K562 (cell line): ENCODE results near the gene NDUFA5. TPM values are rescaled to one million over a fixed set of nuclear protein-coding genes. Genes with fewer than 3 reads are reported as not detected.

ENCODE experiments used
- AFF1 ChIP-seq, 2 experiments: fragments of 450-650 bp; IDR thresholded peaks; 2 replicates each; pipeline ENCODE4 v1.6.1; 2018; ENCODE audit warnings: mild to moderate bottlenecking in 2 of 2, low read depth in 1 of 2; ENCODE audit not compliant: partially characterized antibody in 2 of 2
- KAT2B ChIP-seq: IDR thresholded peaks from one replicate; pipeline ENCODE4 v1.6.1; 2012; ENCODE audit warnings: low read depth, mild to moderate bottlenecking, control low read depth, inconsistent platforms, low read length, moderate library complexity
- NFE2 ChIP-seq: IDR thresholded peaks from 2 replicates; pipeline ENCODE4 v1.6.1; 2014; ENCODE audit warnings: antibody characterized with exemption, low read depth
- PHF8 ChIP-seq: fragments of 200-600 bp; sonication (generic); IDR thresholded peaks from 2 replicates; pipeline ENCODE4 v1.6.1; 2012; ENCODE audit warnings: mixed run types, mild to moderate bottlenecking, inconsistent platforms, low read length, moderate library complexity, borderline replicate concordance
- POLR2B ChIP-seq: fragments of 450-650 bp; IDR thresholded peaks from 2 replicates; pipeline ENCODE4 v1.6.1; 2018; ENCODE audit warnings: low read depth; ENCODE audit not compliant: partially characterized antibody
- RFX5 ChIP-seq: IDR thresholded peaks from 2 replicates; pipeline ENCODE4 v1.6.1; 2011; ENCODE audit warnings: low read depth, mild to moderate bottlenecking, improper control_type of control experiment, low read length
- RUNX1 ChIP-seq: sonication (generic); IDR thresholded peaks from 2 replicates; pipeline ENCODE4 v1.6.1; 2016; ENCODE audit warnings: antibody characterized with exemption, low read depth
- SMAD2 ChIP-seq: fragments of 150-350 bp; IDR thresholded peaks from 2 replicates; pipeline ENCODE4 v1.6.1; 2014; ENCODE audit warnings: low read depth, mild to moderate bottlenecking, low read length
- STAT5A ChIP-seq: IDR thresholded peaks from 2 replicates; pipeline ENCODE4 v1.6.1; 2012; ENCODE audit warnings: low read length, inconsistent platforms, borderline replicate concordance
- ZBED1 ChIP-seq: IDR thresholded peaks from 2 replicates; pipeline ENCODE4 v1.6.1; 2014
- ZNF197 ChIP-seq: fragments of 200-800 bp; sonication (Bioruptor generic); IDR thresholded peaks from 2 replicates; pipeline ENCODE4 v1.6.1; 2016; ENCODE audit warnings: low read depth, missing genetic modification characterization, missing compliant biosample characterization
- ZNF24 ChIP-seq: fragments of 450-650 bp; IDR thresholded peaks from 2 replicates; pipeline ENCODE4 v1.6.1; 2016
- ZNF551 ChIP-seq: fragments of 250-450 bp; sonication (Bioruptor Pico); IDR thresholded peaks from 2 replicates; pipeline ENCODE4 v1.5.0; 2021; ENCODE audit warnings: mild to moderate bottlenecking, moderate library complexity
- polyA plus RNA-seq, 8 experiments: library from polyadenylated mRNA; depleted of rRNA in 4 of 8; stranded (reverse) in 5 of 8; unstranded in 3 of 8; fragments of >200 nt; fragmentation: Nextera tagmentation in 2 of 8; fragmentation: Illumina TruSeq in 1 of 8; extraction: Ambion mirVana in 2 of 8; extraction: Trizol in 1 of 8; gene quantifications; 2 replicates each; pipeline versions ENCODE4 v1.2.1 to v1.2.3, GENCODE V29; 2011 to 2014; ENCODE audit warnings: inconsistent platforms in 1 of 8, missing spikeins in 1 of 8
- total RNA-seq, 7 experiments: library from RNA; depleted of rRNA in 6 of 7; stranded (reverse); fragments of >200 nt in 6 of 7; fragmentation: Illumina TruSeq in 2 of 7; extraction: Trizol in 2 of 7; gene quantifications; 2 replicates each; pipeline versions ENCODE4 v1.2.1 to v1.2.3, GENCODE V29; 2011 to 2021; ENCODE audit warnings: low replicate concordance in 1 of 7
- TF ChIP-seq, protein P1 (sequence below), 3 experiments: IDR thresholded peaks in 2 of 3; conservative IDR thresholded peaks in 1 of 3; 2 replicates each; pipeline ENCODE4 v1.5.1; 2011 to 2012; ENCODE audit warnings: low read length in 3 of 3, mild to moderate bottlenecking in 3 of 3, control low read depth in 2 of 3, improper control_type of control experiment in 1 of 3, inconsistent platforms in 1 of 3, low read depth in 1 of 3, mixed read lengths in 1 of 3, moderate library complexity in 1 of 3; ENCODE audit not compliant: insufficient read depth in 2 of 3
- TF ChIP-seq, protein P2 (sequence below): fragments of 450-650 bp; IDR thresholded peaks from 2 replicates; pipeline ENCODE4 v1.6.1; 2017; ENCODE audit warnings: antibody characterized with exemption
- TF ChIP-seq, protein P3 (sequence below): fragments of 450-650 bp; formaldehyde crosslinking; conservative IDR thresholded peaks from 2 replicates; pipeline ENCODE4 v1.4.0; 2022; ENCODE audit warnings: mild to moderate bottlenecking, missing genetic modification characterization
- TF ChIP-seq, protein P4 (sequence below): fragments of 450-650 bp; IDR thresholded peaks from 2 replicates; pipeline ENCODE4 v1.7.1; 2018; ENCODE audit warnings: mild to moderate bottlenecking, low read depth; ENCODE audit not compliant: partially characterized antibody

Gene NDUFA5
- total and polyA plus RNA-seq, 9 of the 15 experiments (the other 6 are each of a cell fraction or from before 2014, with no cell fraction given): 155 to 677 (median 269) TPM

DNA sequence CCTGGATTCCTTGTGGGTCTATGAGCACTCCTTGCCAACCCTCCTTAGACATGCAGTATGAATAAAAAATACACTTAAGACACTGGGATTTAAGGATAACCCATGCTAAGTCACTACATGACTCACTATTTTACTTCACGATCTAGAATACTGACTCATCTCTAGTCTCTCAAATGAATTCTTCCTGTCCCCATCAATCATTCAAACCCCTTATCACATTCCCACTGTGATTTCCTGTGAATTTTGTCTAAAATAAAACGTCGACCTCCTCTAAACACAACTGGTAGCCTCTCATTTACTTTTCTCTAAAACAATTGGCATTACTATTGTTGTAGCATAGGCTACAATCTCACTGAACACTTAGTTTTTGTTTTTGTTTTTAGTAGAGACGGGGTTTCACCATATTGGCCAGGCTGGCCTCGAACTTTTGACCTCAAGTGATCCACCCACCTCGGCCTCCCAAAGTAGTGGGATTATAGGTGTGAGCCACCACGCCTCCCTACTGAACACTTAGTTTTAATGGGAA is 19.4 kb downstream of the NDUFA5 start (continued):
- TF ChIP-seq, protein P1, sequence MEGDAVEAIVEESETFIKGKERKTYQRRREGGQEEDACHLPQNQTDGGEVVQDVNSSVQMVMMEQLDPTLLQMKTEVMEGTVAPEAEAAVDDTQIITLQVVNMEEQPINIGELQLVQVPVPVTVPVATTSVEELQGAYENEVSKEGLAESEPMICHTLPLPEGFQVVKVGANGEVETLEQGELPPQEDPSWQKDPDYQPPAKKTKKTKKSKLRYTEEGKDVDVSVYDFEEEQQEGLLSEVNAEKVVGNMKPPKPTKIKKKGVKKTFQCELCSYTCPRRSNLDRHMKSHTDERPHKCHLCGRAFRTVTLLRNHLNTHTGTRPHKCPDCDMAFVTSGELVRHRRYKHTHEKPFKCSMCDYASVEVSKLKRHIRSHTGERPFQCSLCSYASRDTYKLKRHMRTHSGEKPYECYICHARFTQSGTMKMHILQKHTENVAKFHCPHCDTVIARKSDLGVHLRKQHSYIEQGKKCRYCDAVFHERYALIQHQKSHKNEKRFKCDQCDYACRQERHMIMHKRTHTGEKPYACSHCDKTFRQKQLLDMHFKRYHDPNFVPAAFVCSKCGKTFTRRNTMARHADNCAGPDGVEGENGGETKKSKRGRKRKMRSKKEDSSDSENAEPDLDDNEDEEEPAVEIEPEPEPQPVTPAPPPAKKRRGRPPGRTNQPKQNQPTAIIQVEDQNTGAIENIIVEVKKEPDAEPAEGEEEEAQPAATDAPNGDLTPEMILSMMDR (IDR thresholded peaks at IDR 0.05 in 2 of 3, conservative IDR thresholded peaks at IDR 0.05 in 1 of 3; ENCODE audit: insufficient read depth in 2 of 3, low read depth in 1 of 3, low read length in 3 of 3): no peak
- TF ChIP-seq ZBED1: no peak
- no peak for TF ChIP-seq ZNF197 (CRISPR knock-in tag)
- TF ChIP-seq NFE2: peak; percentile 95
- no peak for TF ChIP-seq RUNX1
- TF ChIP-seq, protein P2, sequence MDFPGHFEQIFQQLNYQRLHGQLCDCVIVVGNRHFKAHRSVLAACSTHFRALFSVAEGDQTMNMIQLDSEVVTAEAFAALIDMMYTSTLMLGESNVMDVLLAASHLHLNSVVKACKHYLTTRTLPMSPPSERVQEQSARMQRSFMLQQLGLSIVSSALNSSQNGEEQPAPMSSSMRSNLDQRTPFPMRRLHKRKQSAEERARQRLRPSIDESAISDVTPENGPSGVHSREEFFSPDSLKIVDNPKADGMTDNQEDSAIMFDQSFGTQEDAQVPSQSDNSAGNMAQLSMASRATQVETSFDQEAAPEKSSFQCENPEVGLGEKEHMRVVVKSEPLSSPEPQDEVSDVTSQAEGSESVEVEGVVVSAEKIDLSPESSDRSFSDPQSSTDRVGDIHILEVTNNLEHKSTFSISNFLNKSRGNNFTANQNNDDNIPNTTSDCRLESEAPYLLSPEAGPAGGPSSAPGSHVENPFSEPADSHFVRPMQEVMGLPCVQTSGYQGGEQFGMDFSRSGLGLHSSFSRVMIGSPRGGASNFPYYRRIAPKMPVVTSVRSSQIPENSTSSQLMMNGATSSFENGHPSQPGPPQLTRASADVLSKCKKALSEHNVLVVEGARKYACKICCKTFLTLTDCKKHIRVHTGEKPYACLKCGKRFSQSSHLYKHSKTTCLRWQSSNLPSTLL: no peak
- no peak for TF ChIP-seq POLR2B
- peak in 1 of 2 experiments; percentile 61 for TF ChIP-seq AFF1 (IDR thresholded peaks at IDR 0.05; ENCODE audit: low read depth in 1 of 2, partially characterized antibody in 2 of 2)
- TF ChIP-seq STAT5A: peak; percentile 52
- TF ChIP-seq, protein P3, sequence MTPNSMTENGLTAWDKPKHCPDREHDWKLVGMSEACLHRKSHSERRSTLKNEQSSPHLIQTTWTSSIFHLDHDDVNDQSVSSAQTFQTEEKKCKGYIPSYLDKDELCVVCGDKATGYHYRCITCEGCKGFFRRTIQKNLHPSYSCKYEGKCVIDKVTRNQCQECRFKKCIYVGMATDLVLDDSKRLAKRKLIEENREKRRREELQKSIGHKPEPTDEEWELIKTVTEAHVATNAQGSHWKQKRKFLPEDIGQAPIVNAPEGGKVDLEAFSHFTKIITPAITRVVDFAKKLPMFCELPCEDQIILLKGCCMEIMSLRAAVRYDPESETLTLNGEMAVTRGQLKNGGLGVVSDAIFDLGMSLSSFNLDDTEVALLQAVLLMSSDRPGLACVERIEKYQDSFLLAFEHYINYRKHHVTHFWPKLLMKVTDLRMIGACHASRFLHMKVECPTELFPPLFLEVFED (CRISPR knock-in tag): no peak
- no peak for TF ChIP-seq RFX5
- no peak for TF ChIP-seq ZNF24
- TF ChIP-seq ZNF551 (CRISPR knock-in tag): no peak
- no peak for TF ChIP-seq KAT2B
- no peak for TF ChIP-seq PHF8
- TF ChIP-seq, protein P4, sequence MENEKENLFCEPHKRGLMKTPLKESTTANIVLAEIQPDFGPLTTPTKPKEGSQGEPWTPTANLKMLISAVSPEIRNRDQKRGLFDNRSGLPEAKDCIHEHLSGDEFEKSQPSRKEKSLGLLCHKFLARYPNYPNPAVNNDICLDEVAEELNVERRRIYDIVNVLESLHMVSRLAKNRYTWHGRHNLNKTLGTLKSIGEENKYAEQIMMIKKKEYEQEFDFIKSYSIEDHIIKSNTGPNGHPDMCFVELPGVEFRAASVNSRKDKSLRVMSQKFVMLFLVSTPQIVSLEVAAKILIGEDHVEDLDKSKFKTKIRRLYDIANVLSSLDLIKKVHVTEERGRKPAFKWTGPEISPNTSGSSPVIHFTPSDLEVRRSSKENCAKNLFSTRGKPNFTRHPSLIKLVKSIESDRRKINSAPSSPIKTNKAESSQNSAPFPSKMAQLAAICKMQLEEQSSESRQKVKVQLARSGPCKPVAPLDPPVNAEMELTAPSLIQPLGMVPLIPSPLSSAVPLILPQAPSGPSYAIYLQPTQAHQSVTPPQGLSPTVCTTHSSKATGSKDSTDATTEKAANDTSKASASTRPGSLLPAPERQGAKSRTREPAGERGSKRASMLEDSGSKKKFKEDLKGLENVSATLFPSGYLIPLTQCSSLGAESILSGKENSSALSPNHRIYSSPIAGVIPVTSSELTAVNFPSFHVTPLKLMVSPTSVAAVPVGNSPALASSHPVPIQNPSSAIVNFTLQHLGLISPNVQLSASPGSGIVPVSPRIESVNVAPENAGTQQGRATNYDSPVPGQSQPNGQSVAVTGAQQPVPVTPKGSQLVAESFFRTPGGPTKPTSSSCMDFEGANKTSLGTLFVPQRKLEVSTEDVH: peak; percentile 57
- no peak for TF ChIP-seq SMAD2
